ENCODE data around the gene SULT6B1. TPM values are rescaled to one million over a fixed set of nuclear protein-coding genes. Genes with fewer than 3 reads are reported as not detected.
A peak's percentile ranks its signal among the peaks of the same experiment; 100 is the strongest.
"Not testable (repeated sequence)": the region's sequence is repeated elsewhere in the genome, so short reads cannot be mapped to it uniquely, and the experiment has no call there.

SULT6B1 gene
- total RNA-seq, 1 donor from 2014 or later, result not detected

- peak; percentile 82 to 90 for DNase-seq (ENCODE audit: low read depth in 2 of 2)
These were observed 8.1 kb upstream of the SULT6B1 start, which contains the start of gene CEBPZOS for GRCh38 chr2:37196320-37197195. CEBPZOS (plus strand) TSS chr2:37196496; CDS start chr2:37199705, 3,209 bp downstream.

- not testable (repeated sequence) for DNase-seq (ENCODE audit: low read depth in 2 of 2)
These were observed 7.4 kb upstream of the SULT6B1 start for GRCh38 chr2:37195862-37196319.

- DNase-seq (ENCODE audit: low read depth in 2 of 2), result no peak
These were observed 4.1 kb upstream of the SULT6B1 start for GRCh38 chr2:37192551-37192950.

GRCh38 chr2:37191747-37192146 is 3.3 kb upstream of the SULT6B1 start:
- no peak for DNase-seq (ENCODE audit: low read depth in 2 of 2)

- DNase-seq (ENCODE audit: low read depth in 2 of 2), result no peak
These were observed 2.8 kb upstream of the SULT6B1 start for GRCh38 chr2:37191253-37191652.

GRCh38 chr2:37190290-37190689 is 1.8 kb upstream of the SULT6B1 start:
- no peak for DNase-seq (ENCODE audit: low read depth in 2 of 2)

DNA sequence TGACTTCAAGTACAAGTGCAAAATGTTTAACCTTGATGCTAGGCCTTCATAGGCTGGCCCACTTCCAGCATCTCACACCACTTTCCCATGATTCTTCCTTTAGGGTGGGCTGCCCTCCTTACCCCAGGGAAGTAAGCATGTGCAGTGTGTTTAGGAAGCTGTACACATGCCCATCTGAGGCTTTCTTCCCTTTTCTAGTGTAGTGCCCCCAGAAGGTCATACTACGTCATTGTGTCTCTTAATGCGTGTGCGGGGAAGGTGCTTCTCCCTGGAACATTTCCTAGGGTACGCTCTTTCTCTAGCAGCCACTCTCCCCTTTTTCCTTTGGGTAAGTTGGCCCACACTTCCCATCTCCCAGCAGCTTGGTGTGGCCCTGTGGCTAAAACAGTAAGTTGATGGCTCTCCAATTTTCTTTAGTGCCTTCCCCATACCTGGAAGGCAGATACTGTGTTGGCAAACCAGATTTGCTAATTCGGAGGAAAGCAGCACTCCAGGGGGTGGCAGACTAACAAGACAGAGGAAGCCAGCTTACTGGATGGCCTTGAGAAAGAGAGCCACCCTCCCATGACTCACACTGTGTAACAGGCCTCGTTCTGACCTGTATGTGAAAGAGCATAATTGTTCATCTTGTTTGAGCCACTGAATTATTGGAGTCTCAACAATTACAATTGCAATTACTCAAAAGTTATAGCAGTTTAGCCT is 1.1 kb upstream of the SULT6B1 start:
- DNase-seq (ENCODE audit: low read depth in 2 of 2), result peak; percentile 7 to 81

- peak in 1 of 2 donors; percentile 74 for DNase-seq (ENCODE audit: low read depth in 2 of 2)
These were observed 6.5 kb downstream of the SULT6B1 start for GRCh38 chr2:37181726-37182684.

DNA sequence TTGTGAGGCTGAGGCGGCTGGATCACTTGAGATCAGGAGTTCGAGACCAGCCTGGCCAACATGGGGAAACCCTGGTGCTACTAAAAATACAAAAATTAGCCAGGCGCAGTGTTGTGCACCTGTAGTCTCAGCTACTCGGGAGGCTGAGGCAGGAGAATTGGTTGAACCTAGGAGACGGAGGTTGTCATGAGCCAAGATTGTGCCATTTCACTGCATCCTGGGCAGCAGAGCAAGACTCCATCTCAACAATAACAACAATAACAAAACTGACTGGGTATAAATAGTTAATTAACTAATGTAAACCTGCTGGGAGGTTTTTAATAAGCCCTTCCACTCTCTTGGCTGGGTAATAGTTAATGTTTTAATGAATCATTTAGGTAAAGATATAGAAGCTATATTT is 7.8 kb downstream of the SULT6B1 start:
- DNase-seq (ENCODE audit: low read depth in 2 of 2), result no peak

DNA sequence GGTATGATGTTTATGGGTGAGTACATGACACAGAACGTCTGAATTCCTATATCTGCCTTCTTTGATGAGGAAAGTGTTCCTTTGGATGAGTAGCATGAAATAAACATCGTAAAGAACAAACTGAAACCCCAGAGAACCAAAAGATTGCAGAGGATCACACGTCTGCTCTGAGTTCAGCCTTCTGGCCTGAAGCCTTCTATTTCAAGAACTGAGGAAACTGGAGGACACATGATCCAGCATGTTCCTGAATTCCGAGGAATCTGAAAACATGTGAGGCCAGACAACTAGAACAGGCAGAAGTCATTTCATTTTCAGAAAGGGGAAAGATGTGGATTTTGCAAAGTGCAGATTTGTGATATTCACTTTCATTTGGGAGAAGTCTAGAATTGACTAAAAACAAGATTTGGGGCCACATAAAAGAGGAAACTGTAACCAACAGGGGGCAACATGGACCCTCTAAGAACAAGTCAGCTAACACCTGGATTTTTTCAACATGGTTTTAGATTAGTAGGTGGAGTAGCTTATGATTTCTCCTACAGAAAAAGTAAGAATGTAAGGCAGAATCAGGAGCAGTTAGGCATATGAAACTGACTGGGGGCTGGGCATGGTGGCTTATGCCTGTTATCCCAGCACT is 8.3 kb downstream of the SULT6B1 start:
- no peak for DNase-seq (ENCODE audit: low read depth in 2 of 2)

GRCh38 chr2:37173741-37174140 is 14.7 kb downstream of the SULT6B1 start:
- no peak for DNase-seq (ENCODE audit: low read depth in 2 of 2)

GRCh38 chr2:37171624-37171950 is 16.9 kb downstream of the SULT6B1 start:
- no peak for DNase-seq (ENCODE audit: low read depth in 2 of 2)

DNA sequence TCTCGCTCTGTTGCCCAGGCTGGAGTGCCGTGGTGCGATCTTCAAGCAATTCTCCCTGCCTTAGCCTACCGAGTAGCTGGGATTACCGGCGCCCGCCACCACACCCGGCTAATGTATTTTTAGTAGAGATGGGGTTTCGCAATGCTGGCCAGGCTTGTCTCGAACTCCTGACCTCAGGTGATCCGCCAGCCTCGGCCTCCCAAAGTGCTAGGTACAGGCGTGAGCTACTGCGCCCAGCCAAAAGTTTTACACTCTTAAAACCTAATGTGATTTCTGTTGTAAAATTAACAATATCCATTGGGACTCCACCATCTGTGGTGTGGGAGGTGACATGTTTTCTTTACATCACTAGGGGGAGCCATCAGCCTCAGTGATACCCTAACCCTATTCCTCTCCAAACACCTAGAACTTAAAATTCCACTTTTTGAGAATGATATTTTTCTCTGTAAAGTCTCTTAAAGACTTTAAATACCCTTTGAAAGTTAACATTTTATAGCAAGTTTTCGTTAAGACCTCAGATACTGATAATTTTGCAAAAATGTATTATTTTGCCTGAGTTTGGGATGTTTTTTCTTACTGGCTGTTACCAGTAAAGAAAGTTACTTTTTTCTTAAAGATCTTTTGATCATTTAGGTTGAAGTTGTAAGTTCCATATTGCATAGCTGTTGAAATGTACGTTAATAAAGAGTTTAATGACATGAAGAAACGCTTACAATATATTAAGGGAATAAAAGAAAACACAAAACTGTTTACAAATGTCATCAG is 20.1 kb downstream of the SULT6B1 start:
- peak; percentile 64 to 67 for DNase-seq (ENCODE audit: low read depth in 2 of 2)

DNA sequence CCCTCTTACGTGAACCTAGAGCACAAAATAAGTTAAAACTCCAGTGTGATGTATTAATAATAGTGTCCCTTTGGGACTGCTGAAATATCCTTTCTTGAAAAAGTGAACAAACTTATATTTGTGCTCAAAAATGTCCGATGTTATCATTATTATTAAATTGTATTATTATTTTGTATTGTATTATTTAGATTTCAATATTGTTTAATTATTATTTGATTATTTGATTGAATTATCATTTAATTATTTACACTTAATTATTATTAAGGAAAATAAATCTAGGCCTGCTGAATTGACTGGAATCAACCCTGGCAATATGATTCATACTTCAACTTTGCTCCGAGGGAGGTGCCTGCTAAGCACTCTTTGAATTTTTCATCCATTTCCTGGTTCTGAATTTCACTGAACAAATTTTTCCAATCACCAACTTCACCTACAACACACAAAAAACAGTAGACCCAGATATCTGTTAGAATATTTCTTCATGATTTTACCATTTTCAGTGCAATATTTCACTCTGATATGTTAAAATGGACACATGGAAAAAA is 20.8 kb downstream of the SULT6B1 start:
- no peak for DNase-seq (ENCODE audit: low read depth in 2 of 2)

DNA sequence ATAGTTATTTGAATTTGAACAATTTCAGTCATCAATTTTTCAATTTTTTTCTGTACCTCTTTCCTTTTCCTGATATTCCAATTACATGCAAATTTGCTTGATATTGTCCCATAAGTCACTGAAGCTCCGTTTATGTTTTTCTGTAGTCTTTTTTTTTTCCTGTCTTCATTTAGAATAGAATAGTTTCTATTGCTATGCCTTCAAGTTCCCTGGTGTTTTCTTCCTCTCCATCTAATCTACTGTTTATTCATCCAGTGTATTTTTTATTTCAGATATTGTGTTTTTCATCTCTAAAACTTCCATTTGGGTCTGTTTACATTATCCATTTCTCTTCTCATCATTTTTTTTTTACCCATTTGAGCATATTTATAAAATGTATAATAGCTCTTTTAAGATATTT is 23.7 kb downstream of the SULT6B1 start:
- DNase-seq (ENCODE audit: low read depth in 2 of 2), result no peak

DNA sequence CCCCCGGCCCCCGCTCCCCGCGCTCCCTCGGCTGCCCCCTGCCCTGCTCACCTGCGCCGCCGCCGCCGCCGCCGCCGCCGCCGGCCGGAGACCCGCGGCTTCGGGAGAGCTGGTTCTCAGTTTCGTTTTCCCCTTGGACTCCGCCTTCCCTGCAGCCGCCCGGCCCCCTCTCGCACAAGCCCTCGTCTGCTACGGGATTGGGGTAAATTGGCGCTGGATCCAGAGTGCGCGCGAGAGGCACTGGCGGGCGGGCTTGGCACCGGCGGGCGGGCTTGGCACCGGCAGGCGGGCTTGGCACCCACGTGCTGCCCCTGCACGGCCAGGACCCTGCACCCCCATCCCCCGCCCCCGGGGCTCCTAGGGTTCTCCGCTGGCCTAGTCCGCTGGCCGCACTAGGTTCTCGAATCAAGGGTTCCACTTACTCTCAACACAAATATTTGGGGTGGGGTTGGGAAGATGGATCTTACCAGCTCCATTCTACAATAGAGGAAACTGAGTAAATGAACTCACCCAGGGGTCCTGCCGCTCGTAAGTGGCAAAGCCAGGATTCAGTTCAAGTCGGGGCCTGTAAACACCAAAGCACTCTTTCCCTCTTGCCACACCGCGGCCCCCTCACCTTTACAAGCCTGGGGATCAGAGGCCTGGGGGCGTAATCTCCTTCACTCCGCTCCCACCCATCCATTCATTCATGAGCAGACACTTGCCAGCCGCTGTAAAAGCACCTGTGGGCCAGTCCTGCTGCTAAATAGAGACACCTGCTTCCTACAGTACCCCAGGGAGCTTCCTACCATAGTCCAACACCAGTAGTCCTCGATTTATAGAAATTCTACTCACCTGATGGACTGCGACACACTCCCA is 31.4 kb downstream of the SULT6B1 start, which contains the start of gene EIF2AK2:
TSS of gene EIF2AK2 (minus strand) at position 124 of the 858 bp plus-strand sequence. CDS start 9,174 bp downstream, outside the sequence.
- DNase-seq (ENCODE audit: low read depth in 2 of 2), result peak; percentile 90 to 91

DNA sequence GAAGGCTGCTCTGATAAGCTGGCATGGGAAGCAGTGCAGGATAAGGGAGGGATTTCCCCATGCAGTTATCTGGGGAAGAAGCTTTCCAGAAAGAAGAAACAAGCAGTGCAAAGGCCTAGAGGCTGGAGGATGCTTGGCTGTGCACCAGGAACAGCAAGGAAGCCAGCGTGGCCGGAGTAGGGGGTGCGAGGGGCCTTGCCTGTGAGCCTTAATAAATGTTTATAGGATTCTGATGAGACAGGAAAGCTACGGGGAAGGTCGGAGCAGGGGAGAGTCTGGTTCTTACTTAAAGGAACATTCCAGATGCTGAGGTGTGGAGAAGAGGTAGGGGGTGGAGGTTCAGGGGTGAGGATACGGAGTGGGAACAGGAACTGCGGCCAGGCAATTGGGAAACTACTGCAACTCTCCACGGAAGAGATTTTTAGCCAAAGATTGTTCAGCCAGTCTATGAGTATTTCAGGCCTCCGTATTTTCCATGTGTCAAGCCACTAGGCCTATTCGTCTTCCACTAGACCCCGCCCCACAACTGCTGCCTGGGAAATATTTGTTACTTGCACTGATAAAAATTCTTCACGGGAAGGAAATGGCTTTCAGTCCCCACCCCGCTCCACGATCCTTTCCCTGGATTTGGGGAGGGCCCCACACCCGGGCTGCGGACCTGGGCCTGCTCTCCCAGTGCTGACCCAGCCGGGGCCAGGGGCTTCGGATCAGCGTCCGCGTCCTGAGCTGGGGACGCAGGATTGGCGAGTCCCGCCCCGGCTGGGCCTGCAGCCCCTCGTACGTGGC is 32.2 kb downstream of the SULT6B1 start:
- DNase-seq (ENCODE audit: low read depth in 2 of 2), result peak; percentile 52 to 68

- DNase-seq (ENCODE audit: low read depth in 2 of 2), result no peak
These were observed 33.7 kb downstream of the SULT6B1 start for GRCh38 chr2:37154785-37155184.
